Stimulated activated CD8-positive, alpha-beta memory T cell treated with anti-CD3 and anti-CD28 coated beads, Interleukin-2, amount 100 ng/mL, for 1 hour (primary cell): ENCODE results near the gene CHURC1.
"Not testable (repeated sequence)": the region's sequence is repeated elsewhere in the genome, so short reads cannot be mapped to it uniquely, and the experiment has no call there.

ENCODE experiments used
- DNase-seq, 2 donors: peaks; one replicate each; pipeline ENCODE4 v3.0.0-alpha.2; 2020; ENCODE audit warnings: low read depth in 2 of 2

CHURC1 gene

GRCh38 chr14:64910847-64911495 is 3.3 kb upstream of the CHURC1 start:
- no peak for DNase-seq

DNA sequence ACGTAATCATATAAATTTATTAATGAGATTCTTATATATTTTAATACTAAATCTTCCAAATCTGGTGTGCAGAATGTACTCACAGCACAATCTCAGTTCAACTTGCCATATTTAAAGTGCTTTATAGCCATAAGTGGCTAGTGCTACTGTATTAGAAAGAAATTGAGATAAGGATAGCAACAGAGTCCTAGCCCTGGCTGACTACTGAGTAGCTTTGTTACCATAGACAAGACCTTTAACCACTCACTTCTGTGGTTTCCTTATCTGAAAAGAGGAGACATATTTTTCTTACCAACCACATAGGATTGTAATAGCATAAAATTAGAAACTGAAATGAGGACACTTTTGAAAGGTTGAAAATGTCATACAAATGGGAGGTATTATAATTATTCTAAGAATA is 2.0 kb upstream of the CHURC1 start:
- no peak for DNase-seq

DNA sequence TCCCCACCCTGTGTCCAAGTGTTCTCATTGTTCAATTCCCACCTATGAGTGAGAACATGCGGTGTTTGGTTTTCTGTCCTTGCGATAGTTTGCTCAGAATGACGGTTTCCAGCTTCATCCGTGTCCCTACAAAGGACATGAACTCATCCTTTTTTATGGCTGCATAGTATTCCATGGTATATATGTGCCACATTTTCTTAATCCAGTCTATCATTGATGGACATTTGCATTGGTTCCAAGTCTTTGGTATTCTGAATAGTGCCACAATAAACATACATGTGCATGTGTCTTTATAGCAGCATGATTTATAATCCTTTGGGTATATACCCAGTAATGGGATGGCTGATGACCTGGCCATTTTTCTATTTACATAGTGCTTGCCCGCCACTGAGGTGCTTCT is 778 bp upstream of the CHURC1 start:
- DNase-seq, result not testable (repeated sequence)

GRCh38 chr14:64915029-64915424 is 772 bp downstream of the CHURC1 start:
- DNase-seq, result no peak

DNA sequence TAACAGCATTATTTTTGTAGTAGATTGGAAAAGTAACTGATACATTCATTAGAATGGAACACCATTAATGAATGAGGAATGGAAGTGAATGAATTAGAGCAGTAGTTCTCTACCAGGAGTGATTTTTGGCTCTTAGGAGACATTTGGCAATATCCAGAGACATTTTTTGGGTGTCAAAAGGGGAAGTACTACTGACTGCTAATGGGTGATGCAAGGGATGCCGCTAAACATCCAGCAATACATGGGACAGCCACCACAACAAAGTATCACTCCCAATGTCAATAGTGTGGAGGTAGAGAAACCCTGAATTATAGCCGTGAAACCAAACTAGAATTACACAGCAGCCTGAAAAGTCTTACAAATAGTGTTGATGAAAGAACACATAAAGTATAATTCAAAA is 1.5 kb downstream of the CHURC1 start:
- DNase-seq, result no peak

DNA sequence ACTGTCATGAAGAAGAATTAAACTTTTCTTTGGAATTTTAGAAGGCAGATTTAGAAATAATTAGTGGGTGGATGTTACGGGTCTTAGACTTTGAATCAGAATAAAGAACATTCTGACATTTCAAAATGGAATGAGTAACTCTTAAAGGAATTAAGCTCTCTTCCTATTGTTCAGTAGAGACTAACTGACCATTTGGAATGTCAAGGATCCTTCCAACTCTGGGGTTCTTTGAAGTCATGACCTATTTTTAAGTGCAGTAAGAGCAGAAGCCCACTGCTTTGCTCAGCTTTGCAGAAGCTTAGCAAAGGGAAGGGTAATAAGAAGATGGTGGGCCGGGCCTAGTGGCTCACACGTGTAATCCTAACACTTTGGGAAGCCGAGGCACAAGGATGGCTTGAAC is 4.0 kb downstream of the CHURC1 start:
- DNase-seq, result no peak

- no peak for DNase-seq
Observed at GRCh38 chr14:64919215-64919614, 5.0 kb downstream of the CHURC1 start.

GRCh38 chr14:64919618-64920017 is 5.4 kb downstream of the CHURC1 start:
- no peak for DNase-seq

DNA sequence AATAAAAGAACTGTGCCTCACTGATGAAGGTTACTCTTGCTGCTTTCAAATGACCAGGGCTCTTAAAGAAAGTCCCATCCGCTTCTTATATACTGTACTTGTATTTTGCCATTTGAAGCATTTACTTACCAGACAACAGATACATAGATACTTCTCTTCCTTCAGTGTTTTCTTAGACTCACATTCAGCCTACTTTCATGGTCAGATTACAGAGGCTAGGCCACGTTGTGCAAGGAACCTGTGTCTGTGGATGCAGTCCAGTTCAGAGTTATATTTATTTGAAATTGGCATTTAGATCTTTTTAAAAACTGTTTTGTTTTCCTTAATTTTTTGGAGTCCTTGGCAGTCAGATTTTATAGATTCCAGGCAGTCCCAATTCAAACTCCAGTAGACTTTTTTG is 6.2 kb downstream of the CHURC1 start:
- no peak for DNase-seq

DNA sequence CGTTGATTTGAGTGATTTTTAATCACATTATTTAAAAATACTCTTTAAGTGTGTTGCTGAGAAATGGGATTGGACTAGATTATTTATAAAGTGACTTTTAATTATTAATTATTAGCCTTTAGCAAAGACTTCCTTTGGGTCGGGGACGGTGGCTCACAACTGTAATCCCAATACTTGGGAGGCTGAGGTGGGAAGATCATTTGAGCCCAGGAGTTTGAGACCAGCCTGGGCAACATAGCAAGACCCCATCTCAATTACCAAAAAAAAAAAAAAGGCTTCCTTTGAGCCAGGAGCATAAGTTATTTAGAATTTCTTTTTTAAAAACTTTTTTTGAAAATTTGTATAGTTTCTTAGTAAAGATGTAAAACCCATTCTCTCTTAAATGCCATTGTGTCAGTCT is 8.8 kb downstream of the CHURC1 start:
- DNase-seq, result no peak

- no peak for DNase-seq
Observed at GRCh38 chr14:64926398-64926995, 12.2 kb downstream of the CHURC1 start.

DNA sequence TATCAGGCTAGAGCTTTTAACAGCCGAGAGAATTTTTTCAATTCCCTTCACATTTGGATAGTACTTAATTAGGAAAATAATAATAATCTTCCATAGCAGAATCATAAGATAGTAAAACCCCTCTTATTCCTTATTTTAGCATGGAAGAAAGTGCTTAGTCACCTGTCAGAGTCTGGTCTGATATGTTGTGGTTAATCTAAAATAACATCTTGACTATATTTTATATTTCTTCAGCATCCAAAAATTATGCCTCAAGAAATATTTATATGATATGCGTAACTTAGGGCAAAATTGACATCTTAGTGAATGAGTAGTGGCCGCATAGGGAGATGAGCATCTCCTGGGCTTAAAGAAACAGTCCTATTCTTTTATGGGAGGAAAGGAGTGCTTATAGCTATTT is 12.8 kb downstream of the CHURC1 start:
- DNase-seq, result no peak

DNA sequence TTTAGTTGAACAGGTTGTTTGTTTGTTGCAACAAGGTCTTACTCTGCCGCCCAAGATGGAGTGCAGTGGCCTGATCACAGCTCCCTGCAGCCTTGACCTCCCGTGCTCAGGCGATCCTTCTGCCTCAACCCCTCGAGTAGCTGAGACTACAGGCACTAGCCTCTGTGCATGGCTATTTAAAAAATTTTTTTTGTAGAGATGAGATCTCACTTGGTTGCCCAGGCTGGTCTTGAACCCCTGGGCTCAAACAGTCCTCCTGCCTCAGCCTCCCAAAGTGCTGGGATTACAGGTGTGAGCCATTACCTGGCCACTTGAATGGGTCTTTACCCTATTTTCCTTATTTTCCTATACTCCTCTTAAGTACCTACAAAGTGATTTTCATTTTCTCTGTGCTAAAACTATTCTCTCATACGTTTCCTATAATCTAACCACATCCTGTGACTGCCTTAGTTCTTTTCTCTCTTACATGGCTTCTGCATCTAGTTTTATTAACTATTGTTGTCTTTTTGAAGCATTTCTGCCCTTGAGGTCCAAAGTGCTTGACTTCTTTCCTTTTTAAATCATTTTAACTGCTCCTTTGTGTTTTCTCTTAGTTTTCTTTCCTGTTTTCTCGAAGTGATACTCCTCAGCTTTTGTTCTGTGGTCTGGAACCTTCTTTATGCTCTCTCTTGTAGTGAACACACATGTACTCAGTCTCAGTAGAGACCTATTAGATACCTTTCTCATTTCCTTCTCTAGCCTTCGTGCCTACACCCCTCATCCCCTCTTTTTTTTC is 14.2 kb downstream of the CHURC1 start:
- no peak for DNase-seq

DNA sequence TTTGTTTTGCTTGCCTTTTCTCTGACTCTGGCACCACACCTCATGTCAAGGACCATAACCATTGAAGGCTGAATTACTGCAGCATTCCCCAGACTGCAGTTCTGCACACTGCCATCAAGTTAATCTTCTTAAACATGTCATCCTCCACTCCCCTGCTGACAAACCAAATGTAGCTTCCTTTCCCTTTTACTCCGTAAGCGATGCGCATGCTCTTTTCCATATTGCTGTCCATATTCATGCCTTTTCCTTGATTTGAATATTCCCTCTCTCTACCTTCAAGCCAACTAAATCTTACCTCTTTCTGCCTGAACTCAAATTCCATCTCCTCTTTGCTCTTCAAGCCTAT is 14.7 kb downstream of the CHURC1 start:
- no peak for DNase-seq

GRCh38 chr14:64930085-64930843 is 16.0 kb downstream of the CHURC1 start:
- DNase-seq, result no peak

DNA sequence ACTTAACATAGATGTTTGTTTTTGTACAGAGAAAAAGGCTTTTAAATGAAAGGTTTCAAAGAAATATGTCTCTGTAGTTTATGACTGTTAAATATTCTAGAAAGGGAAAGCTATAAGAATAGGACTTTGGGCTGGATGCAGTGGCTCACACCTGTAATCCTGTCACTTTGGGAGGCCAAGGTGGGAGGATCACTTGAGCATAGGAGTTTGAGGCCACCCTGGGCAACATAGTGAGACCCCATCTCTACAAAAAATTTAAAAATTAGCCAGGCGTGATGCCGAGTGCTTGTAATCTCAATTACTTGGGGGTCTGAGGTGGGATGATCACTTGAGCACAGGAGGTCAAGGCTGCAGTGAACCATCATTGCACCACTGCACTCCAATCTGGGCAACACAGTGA is 16.9 kb downstream of the CHURC1 start:
- DNase-seq, result no peak

- DNase-seq, result no peak
Observed at GRCh38 chr14:64932231-64932630, 18.0 kb downstream of the CHURC1 start.

- no peak for DNase-seq
Observed at GRCh38 chr14:64934338-64934929, 20.2 kb downstream of the CHURC1 start.

DNA sequence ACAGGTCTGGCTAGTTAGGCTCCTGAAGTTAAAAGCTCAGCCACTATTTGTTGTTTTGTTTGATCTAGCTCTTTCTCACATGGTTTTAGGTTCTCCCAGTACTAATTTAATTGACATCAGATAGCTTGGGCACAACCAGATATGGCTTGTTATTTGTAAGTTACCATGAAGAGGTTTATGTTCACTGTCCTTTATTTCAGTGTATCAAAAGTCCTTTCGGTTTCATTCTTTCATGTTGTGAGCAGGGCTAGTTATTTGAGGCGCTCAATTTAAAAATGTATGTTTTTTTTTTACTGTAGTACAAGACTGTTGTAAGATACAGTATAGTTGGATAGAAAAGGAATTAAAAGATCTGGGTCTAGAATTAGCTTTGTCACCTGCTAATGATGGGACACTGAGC is 21.3 kb downstream of the CHURC1 start:
- no peak for DNase-seq

DNA sequence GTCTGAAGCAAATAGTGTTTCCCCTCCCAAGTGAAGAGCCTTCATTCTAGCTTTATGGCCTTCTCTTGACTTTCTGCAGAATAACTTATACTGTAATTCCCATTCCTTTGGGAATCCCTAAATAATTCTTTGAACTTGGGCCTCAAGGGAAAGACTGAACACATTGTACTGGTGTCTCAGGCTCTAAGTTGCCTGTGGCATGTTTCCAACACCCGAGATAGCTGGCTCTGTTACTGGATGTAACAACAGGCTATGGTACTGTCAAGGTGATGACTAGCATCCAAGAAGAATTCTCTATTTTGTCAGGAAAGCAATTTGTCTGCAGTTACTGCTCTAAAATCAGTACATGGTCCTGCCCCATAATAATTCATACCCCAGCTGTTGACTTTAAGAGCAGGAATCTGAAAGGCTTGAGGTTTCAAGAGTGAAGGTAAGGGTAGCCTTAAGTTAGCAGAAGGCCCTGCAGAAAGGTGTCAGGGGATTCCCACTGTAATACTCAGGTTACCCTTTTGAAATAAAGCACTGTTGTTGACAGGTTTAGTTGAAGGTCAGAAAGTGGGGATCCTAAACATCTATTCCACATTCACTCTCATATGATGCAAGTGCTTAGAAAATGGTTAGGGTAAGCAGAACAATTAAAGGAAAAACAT is 23.0 kb downstream of the CHURC1 start:
- no peak for DNase-seq

- DNase-seq, result no peak
Observed at GRCh38 chr14:64937821-64938193, 23.6 kb downstream of the CHURC1 start.
